Endothelial cell (in vitro differentiated cells): Measurements from ENCODE around the gene DZANK1. TPM values are rescaled to one million over a fixed set of nuclear protein-coding genes. Genes with fewer than 3 reads are reported as not detected.
A peak's percentile ranks its signal among the peaks of the same experiment; 100 is the strongest.
"Not testable (repeated sequence)": the region's sequence is repeated elsewhere in the genome, so short reads cannot be mapped to it uniquely, and the experiment has no call there.

Source experiments
- DNase-seq: peaks from one replicate; pipeline ENCODE4 v3.0.0; 2021; ENCODE audit warnings: low spot score
- H3K27ac Mint-ChIP-seq: one replicate; pipeline ENCODE4 v1.8.0; 2021; ENCODE audit warnings: mixed read lengths, inconsistent platforms; ENCODE audit not compliant: unreplicated experiment
- H3K27me3 Mint-ChIP-seq: one replicate; pipeline ENCODE4 v1.8.0; 2021; ENCODE audit warnings: mild to moderate bottlenecking, moderate library complexity, mixed read lengths, inconsistent platforms; ENCODE audit not compliant: unreplicated experiment
- H3K36me3 Mint-ChIP-seq: one replicate; pipeline ENCODE4 v1.8.0; 2021; ENCODE audit warnings: mild to moderate bottlenecking, low read depth, mixed read lengths, inconsistent platforms; ENCODE audit not compliant: unreplicated experiment
- H3K4me1 Mint-ChIP-seq: one replicate; pipeline ENCODE4 v1.8.0; 2021; ENCODE audit warnings: mild to moderate bottlenecking, mixed read lengths, inconsistent platforms; ENCODE audit not compliant: unreplicated experiment
- H3K4me3 Mint-ChIP-seq: one replicate; pipeline ENCODE4 v1.8.0; 2021; ENCODE audit warnings: mild to moderate bottlenecking, mixed read lengths, inconsistent platforms; ENCODE audit not compliant: unreplicated experiment
- H3K9me3 Mint-ChIP-seq: one replicate; pipeline ENCODE4 v1.8.0; 2021; ENCODE audit warnings: mixed read lengths, inconsistent platforms; ENCODE audit not compliant: unreplicated experiment
- microRNA-seq: library from miRNA; unstranded; fragments of <30 nt; microRNA quantifications from one replicate; pipeline ENCODE4, GENCODE V29; 2020; ENCODE audit not compliant: unreplicated experiment
- total RNA-seq: library from RNA; stranded (reverse); fragmentation: NEBNext Ultra II Directional; extraction: Animal tissue kit (Norgen Biotek cat#: 25700); gene quantifications from one replicate; pipeline ENCODE4 v1.2.1, GENCODE V29; 2021; ENCODE audit not compliant: unreplicated experiment
- TF ChIP-seq, protein P1 (sequence below): fragments of 200-600 bp; sonication (generic); IDR thresholded peaks from one replicate; pipeline ENCODE4 v1.5.0; 2021; ENCODE audit warnings: antibody characterized with exemption; ENCODE audit not compliant: unreplicated experiment

DZANK1 gene
- total RNA-seq, 1 donor from 2014 or later, result 4.2 TPM

GRCh38 chr20:18360635-18361034, 106.2 kb downstream of the DZANK1 start:
- Mint-ChIP-seq H3K36me3 (no peaks in the 10 kb centered on the region), H3K4me3 (no peak overlapping the region), H3K27me3 (peaks cover 2% of the 10 kb centered on the region), H3K9me3 (no peaks in the 10 kb centered on the region), H3K27ac (no peak overlapping the region), H3K4me1 (no peaks in the 10 kb centered on the region)
- TF ChIP-seq, protein P1, sequence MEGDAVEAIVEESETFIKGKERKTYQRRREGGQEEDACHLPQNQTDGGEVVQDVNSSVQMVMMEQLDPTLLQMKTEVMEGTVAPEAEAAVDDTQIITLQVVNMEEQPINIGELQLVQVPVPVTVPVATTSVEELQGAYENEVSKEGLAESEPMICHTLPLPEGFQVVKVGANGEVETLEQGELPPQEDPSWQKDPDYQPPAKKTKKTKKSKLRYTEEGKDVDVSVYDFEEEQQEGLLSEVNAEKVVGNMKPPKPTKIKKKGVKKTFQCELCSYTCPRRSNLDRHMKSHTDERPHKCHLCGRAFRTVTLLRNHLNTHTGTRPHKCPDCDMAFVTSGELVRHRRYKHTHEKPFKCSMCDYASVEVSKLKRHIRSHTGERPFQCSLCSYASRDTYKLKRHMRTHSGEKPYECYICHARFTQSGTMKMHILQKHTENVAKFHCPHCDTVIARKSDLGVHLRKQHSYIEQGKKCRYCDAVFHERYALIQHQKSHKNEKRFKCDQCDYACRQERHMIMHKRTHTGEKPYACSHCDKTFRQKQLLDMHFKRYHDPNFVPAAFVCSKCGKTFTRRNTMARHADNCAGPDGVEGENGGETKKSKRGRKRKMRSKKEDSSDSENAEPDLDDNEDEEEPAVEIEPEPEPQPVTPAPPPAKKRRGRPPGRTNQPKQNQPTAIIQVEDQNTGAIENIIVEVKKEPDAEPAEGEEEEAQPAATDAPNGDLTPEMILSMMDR, result no peak
- DNase-seq, result no peak

DNA sequence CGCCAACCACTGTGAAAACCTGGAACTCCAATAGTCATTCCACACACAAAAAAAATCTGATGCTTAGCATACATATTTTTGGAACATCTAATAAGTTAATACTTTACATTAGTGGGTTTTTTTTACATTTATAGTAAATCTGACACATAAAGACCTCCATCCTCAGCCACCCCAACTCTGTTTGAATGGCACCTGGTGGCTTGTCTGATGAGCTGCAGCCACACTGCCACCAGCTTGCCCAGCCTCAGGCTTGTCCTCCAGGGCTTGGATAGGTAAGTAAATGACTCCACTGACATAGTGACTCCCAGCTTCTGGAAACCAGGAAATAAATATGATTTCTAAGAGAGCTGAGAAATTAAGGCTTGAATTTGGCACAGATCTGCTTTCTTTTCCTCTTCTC, 107.0 kb downstream of the DZANK1 start:
- Mint-ChIP-seq H3K36me3 (no peaks in the 10 kb centered on the region), H3K4me3 (no peak overlapping the region), H3K9me3 (no peaks in the 10 kb centered on the region), H3K4me1 (no peaks in the 10 kb centered on the region), H3K27ac (no peak overlapping the region), H3K27me3 (peaks cover 2% of the 10 kb centered on the region)
- TF ChIP-seq, protein P1, result no peak
- DNase-seq, result no peak

DNA sequence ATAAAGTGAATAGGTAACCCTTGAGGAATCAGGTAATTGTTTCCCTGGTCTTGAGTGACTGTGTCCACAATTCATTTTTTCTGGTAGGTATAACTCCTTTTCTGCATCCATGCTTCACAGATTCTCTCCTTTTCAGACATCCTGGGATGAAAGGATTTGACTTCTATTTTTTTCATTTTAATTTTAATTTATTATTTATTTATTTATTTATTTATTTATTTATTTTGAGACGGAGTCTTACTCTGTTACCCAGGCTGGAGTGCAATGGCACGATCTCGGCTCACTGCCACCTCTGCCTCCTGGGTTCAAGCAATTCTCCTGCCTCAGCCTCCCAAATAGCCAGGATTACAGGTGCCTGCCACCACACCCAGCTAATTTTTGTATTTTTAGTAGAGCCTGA, 117.1 kb downstream of the DZANK1 start:
- H3K27ac Mint-ChIP-seq, H3K9me3 Mint-ChIP-seq, H3K27me3 Mint-ChIP-seq, H3K4me3 Mint-ChIP-seq, DNase-seq, H3K4me1 Mint-ChIP-seq, H3K36me3 Mint-ChIP-seq: not testable (repeated sequence)

Small RNA genes within 50 kb of the gene (microRNA-seq; reads per million reads assigned to microRNA genes)
- gene MIR3192, result 0.90 reads per million, percentile 9 among the genes with 10 or more reads in this experiment

Other genes with a start within 250 kb of the DZANK1 start
- gene ZNF133, start 178.5 kb downstream of the DZANK1 start, total RNA-seq, result 14.1 TPM
- gene POLR3F, start 360 bp upstream of the DZANK1 start, total RNA-seq, result 12.2 TPM
- gene RBBP9, start 30.2 kb upstream of the DZANK1 start, total RNA-seq, result 16.7 TPM
- 33.7 TPM for gene SEC23B, start 40.9 kb upstream of the DZANK1 start, total RNA-seq
- gene SMIM26, start 100.4 kb upstream of the DZANK1 start, total RNA-seq, result 41.0 TPM
- gene DTD1, start 121.0 kb upstream of the DZANK1 start, total RNA-seq, result 31.0 TPM